Measurements from ENCODE around the gene LRRC47. TPM values are rescaled to one million over a fixed set of nuclear protein-coding genes. Genes with fewer than 3 reads are reported as not detected.

The LRRC47 gene
- 10 to 100 TPM; 60.1 to 74.2 (median 70.9) TPM for polyA plus RNA-seq (ENCODE audit: insufficient read length in 4 of 4)

DNA sequence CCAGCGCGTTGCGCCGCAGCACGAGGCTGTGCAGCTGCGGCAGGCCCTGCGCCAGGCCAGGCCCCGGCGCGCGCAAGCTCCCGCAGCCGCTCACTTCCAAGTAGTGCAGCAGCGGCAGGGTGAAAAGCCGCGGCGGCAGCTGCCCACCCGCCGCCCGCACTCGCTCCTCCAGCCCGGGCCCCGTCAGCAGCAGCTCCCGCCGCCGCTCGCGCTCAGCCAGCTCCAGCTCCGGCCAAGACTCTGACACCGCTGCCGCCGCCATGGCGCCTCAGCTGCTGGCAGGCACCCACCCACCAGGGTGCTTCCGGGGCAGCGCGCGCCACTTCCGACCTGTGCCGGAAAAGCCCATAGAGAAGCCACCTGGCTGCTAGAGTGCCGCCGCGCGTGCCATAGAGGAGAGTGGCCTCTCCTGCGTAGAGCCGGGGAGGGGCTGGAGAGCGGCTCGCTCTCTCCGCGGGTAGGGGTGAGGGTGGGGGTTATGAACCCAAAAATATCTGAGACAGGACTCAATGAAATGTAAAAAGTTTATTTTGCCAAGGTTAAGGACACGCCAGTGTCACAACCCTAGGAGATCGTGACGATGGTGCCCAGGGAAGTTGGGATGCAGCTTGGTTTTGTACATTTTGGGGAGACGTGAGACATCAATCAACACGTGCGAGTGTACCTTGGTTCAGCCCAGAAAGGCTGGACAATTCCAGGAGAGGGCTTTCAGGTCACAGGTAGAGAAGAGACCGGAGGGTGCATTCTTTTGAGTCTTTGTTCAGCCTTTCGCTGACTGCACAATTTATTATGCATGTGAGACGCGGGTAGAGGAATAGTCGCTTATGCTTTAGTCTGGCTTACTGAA, at the start of gene LRRC47:
LRRC47 (minus strand) TSS at position 284 of the 847 bp plus-strand sequence; CDS start at position 262, 22 bp downstream.
- DNase-seq (ENCODE audit: low read depth in 4 of 4, low spot score in 2 of 4) = peak in 3 of 4 donors; percentile 68 to 83 (median 77)

DNA sequence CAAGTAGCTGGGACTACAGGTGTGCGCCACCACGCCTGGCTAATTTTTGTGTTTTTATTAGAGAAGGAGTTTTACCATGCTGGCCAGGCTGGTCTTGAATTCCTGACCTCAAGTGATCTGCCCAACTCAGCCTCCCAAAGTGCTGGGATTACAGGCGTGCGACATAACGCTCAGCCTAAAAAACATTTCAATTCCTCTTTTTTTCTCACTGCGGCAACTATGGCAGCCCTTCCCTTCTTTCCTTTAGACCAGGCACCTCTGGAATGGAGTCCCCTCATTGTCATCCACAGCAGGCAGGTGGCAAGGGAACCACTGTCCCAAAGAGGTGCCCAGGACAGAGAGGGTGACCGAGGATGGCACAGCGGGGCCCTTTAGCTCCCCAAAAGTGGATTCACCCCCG, 46.6 kb upstream of the LRRC47 start:
- no peak for DNase-seq (ENCODE audit: low read depth in 4 of 4, low spot score in 2 of 4)

DNA sequence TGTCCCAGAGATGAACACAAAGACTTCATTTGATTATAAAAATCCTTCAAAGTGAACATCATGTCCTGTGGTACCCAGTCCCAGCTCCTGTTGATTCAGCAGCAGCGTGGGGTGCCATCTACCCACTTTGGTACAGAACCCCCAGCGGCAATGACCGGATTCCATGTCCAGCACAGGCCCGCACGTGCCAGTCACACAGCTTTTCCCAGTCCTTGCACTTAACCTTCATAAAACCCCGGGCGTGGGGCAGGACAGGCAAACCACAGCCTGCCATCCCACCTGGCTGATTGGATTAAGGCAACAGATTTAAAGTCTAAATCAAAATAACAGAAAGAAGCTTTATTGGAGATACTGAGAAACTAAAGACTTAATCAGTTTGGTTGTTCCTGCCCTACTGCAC, 45.2 kb upstream of the LRRC47 start:
- no peak for DNase-seq (ENCODE audit: low read depth in 4 of 4, low spot score in 2 of 4)

- no peak for DNase-seq (ENCODE audit: low read depth in 4 of 4, low spot score in 2 of 4)
Measured at GRCh38 chr1:3838788-3839187, 42.5 kb upstream of the LRRC47 start.

DNA sequence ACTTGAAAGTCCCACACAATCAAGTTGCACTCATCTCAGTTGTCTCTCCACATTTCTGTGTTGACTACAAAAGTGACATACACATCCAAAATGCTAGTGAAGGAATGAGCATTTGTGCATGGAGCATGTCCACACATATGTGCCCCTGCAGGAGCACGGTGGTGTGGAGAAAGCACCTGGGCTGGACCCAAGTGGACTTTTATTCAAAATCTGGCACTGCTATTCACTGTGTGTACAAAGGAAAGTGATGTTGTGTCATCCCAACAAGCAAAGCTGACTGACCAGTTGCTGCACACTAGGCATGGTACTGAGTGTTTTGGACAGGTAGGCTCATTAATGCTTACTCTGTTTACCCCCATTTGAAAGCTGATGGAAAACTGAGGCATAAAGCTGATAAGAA, 41.4 kb upstream of the LRRC47 start:
- no peak for DNase-seq (ENCODE audit: low read depth in 4 of 4, low spot score in 2 of 4)

- no peak for DNase-seq (ENCODE audit: low read depth in 4 of 4, low spot score in 2 of 4)
Measured at GRCh38 chr1:3837200-3837599, 40.9 kb upstream of the LRRC47 start.

DNA sequence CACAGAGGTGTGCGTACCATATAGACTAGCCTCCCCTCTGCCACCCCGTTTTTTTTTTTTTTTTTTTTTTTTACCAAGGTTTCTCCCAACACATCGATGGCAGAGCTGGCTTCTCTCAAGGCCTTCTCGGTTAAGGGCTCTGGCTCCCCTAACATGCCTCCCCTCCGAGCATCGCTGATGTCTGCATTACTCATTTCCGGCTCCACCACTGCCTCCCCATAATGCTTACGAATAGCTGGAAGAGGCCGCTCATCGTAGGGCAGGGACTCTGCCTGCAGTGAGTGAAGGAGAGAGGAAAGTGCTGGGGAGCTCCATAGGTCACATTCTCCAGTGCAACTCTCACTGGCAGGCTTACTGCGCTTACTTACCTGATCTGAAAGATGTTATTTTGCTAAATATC, 40.1 kb upstream of the LRRC47 start:
- DNase-seq (ENCODE audit: low read depth in 4 of 4, low spot score in 2 of 4) = no peak

DNA sequence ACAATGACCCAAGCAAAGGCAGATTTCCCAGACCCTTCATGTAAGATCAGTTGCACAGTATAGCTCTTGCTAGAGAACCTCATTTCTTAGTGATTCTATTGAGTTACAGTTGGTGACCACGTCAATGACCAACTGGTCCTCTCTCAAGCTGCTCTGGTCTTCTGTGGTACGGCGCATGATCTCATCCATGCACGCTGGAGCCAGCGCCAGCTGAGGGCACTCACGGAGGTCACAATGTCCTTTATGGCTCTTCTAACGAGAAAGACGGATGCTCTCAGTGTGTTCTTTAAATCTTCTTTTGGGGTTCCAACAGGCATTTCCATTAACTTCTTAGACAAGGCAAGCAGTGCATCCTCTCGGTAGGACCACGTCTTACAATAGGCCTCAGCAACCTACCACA, 38.4 kb upstream of the LRRC47 start:
- no peak for DNase-seq (ENCODE audit: low read depth in 4 of 4, low spot score in 2 of 4)

DNA sequence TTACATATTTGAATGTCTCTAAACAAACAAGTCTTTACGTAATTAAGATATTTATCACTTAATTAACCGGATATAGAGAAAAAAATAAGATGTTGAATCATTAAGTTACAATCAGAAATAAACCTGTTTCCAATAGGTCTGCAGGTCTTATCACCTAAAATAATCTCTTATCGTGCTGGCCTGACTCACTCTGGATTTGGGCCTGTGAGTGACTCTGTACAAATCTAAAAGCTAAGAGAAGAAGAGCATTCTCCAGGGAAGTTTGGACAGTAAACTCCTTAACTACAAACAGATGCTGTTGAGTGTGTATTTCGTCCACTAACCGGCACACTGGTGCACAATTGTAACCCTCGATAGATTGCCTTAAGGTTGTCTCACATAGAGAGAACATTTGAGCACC, 35.4 kb upstream of the LRRC47 start:
- no peak for DNase-seq (ENCODE audit: low read depth in 4 of 4, low spot score in 2 of 4)

GRCh38 chr1:3828391-3828790, 32.1 kb upstream of the LRRC47 start:
- no peak for DNase-seq (ENCODE audit: low read depth in 4 of 4, low spot score in 2 of 4)

DNA sequence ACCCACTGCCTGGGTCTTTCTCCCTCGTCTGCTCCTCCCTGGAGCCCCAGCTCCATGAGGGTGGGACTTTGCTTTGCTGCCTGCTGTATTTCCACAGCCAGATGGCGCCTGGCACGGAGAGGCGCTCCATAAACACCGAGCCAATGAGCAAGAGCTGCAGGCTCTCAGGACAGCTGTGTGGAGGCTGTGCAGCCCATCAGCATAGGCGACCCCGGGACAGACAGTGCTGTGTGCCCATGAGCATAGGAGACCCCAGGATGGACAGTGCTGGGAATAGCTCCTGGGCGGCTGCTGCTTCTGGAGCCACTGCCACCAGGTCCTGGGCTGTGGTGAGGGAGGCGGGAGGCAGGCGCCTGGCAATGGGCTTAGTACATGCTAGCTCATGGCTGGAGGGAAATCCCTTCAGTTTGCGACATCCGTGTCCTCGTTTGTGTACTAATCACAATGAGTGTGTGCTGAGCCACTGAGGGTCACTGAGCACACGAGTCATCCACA, 31.6 kb upstream of the LRRC47 start:
- DNase-seq (ENCODE audit: low read depth in 4 of 4, low spot score in 2 of 4) = no peak

GRCh38 chr1:3825356-3825755, 29.1 kb upstream of the LRRC47 start:
- DNase-seq (ENCODE audit: low read depth in 4 of 4, low spot score in 2 of 4) = no peak

GRCh38 chr1:3824650-3825049, 28.4 kb upstream of the LRRC47 start:
- DNase-seq (ENCODE audit: low read depth in 4 of 4, low spot score in 2 of 4) = no peak

DNA sequence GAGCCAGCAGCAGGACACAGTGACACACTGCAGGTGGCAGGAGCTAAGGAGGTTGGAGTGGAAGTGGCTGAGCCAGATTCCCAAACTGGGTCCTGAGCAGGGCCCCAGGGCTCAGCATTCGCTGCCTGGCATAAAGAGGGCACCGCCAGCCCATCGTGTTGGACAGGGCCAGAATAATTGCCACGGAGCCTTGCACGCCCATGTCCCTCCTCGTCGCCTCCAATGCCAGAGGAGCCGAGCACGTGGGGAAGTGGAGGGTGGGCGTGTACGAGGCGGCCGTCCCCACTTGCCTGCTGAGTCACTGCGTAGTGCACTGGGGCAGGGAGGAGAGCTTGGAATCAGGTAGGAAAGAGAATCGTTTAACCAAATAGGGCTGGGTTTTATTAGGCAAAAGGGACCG, 26.1 kb upstream of the LRRC47 start:
- DNase-seq (ENCODE audit: low read depth in 4 of 4, low spot score in 2 of 4) = no peak

DNA sequence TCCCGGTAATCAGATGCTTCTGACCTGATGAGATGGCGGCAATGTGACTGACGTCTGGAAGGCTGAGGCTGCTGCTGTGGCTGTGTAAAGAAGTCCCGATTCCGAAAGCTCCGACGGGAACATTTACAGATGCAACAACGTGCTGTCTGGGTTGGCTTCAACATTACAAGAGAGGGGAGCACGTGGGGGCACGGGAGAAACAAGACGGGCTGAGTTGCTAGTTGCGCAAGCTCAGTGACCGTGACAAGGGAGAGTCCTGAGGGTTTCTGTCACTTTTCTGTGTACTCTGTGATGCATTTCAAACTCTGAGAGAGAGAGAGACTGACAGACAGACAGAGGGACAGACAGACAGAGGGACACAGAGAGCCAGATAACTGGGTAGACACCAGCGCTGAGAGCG, 25.6 kb upstream of the LRRC47 start:
- DNase-seq (ENCODE audit: low read depth in 4 of 4, low spot score in 2 of 4) = no peak

DNA sequence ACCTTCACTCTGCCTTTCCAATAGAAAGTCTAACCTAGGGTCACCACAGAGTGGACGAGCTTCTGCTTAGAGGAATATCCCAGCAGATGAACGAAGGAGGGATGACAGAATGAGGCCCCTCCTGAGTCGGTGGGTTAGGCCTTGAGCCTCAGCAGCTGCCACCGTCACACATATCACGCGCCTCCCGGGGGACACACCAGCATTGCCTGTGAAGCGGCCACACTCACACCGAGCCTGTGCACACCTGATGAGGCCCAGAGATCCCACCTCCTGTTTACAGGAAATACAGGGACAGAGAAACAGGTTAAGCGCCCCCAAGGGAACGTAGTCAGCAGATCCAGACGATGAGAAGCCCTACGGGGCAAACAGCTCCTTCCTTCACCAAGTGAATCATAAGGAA, 25.1 kb upstream of the LRRC47 start:
- no peak for DNase-seq (ENCODE audit: low read depth in 4 of 4, low spot score in 2 of 4)

- no peak for DNase-seq (ENCODE audit: low read depth in 4 of 4, low spot score in 2 of 4)
Measured at GRCh38 chr1:3821004-3821403, 24.7 kb upstream of the LRRC47 start.

- DNase-seq (ENCODE audit: low read depth in 4 of 4, low spot score in 2 of 4) = no peak
Measured at GRCh38 chr1:3820316-3820715, 24.0 kb upstream of the LRRC47 start.

DNA sequence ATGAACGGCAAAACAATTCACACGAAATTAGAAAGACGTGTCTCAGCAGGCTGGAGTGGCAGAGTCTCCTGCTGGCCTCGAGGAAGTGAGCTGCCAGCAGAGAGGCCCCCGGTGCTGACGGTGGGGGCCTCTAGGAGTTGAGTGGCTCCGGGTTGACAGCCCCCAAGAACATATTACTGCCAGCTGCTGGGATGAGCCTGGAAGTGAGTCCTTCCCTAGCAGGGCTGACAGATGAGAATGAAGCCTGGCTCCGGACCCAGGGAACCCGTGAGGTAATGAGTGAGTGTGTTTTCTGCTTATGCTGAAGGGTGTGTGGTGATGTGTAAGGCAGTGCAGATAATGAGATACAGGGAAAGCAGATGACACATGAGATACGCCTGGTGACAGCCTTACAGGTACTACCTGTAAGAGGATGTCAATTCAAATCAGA, 23.5 kb upstream of the LRRC47 start:
- DNase-seq (ENCODE audit: low read depth in 4 of 4, low spot score in 2 of 4) = no peak

DNA sequence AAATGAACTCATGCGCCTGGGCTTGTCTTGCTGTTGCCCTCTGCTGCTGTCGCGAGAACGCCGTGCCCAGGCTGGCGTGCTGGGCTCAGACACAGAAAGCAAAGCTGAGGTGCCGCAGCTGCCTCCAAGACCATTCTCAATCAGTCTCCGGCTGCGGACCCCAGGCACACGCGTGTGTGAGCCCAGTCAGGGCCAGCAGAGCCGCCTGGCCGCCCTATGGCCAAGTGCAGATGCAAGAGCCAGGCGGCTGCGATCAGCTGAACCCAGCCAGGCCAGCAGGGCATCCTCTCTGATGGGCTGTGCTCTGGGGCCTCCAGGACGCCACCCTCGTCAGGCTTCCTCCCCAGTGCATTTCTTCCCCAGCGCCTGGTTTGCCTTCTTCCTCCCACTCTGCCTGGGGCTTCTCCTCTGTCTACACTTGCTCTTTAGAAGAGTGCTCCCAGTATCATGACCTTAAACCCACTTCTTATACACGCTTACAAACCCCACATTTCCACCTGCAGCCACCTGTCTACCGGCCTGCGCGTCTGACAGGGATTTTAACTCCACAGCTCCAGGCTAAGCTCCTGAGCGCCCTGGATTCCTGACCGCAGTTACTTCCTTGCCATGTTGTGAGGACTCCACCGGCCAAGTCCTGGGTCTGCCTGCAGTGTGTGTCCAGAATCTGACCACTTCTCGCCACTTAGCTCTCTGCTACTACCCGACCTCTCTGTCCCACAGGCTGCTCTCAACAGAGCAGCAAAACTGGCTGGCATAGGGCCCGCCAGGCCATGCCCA, 21.7 kb upstream of the LRRC47 start:
- no peak for DNase-seq (ENCODE audit: low read depth in 4 of 4, low spot score in 2 of 4)

DNA sequence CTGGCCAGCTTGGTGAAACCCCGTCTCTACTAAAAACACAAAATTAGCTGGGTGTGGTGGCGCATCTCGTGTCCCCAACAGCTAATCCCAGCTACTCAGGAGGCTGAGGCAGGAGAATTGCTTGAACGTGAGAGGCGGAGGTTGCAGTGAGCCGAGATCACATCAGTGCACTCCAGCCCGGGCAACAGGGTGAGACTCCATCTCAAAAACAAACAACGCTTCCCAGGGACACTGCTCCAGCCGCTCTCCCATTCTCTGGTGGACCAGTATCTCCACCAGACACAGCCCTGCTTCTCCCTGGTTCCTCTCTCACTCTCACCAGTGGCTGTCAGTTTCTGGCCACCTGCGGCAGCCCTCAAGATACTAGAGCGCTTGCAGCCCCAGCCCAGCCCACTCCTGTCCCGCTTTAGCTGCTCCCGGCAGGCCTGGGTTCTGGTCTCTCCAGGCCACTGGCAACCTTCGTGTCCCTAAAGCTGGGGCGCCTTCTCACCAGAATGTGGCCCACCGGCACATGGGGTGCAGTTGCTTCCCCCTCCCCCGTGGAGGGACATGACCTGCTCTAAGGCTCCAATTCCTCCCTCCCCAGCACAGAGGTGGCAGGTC, 20.9 kb upstream of the LRRC47 start:
- DNase-seq (ENCODE audit: low read depth in 4 of 4, low spot score in 2 of 4) = no peak
